ENCODE results near the gene DPM2.

GRCh38 chr9:127970401-127971313 is 33.0 kb upstream of the DPM2 start:
- TF ChIP-seq POLR2AphosphoS5 (IDR thresholded peaks at IDR 0.05; ENCODE audit: low read depth, low read length) (no peak), POLR2A (IDR thresholded peaks at IDR 0.05; ENCODE audit: low read depth, low read length) (0 out of 2 replicates have a peak, but pooled peaks have one; percentile 35), TAF1 (IDR thresholded peaks at IDR 0.05; ENCODE audit: borderline replicate concordance, low read depth, low read length) (no peak)
